ENCODE data around the gene CACNA1C. TPM values are rescaled to one million over a fixed set of nuclear protein-coding genes. Genes with fewer than 3 reads are reported as not detected.

Gene CACNA1C
- polyA plus RNA-seq, 1 donor: 11.4 TPM

DNA sequence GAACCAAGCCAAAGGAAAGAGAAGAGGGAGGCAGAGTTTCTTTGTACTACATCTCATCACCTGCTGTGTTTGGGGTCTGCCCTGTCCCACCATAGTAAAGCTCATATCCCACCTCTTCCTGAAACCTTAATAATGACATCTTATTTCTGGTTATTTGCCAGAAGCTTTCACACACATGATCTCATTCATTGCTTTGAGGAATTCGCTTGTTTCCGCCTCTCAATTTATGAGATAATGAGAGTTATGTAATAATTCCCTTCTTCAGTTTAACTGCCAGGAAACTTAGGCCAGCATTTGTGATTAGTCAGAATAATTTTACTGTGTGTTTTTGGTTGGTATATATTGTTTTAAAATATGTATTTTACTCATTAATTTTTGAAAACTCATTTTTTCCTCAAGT, 205.2 kb downstream of the CACNA1C start:
- DNase-seq: no peak

DNA sequence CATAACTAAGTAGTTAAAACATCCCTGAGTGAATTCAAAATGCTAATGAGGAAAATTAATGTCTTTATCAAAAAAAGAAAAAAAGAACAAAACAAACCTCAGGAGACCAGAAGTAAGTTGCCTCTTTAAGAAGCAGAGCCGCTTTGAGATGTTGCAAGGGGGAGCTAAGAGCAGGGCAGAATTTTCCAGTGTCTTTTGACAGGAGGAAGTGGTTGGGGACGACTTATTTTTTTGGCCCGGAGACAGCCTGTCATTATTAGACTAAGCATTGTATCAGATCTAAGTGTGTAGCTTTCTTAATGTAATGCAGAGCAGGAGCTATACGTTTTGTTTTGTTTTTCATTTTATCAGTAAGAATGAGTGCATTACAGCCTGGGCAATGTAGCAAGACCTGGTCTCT, 206.6 kb downstream of the CACNA1C start:
- DNase-seq: no peak

DNA sequence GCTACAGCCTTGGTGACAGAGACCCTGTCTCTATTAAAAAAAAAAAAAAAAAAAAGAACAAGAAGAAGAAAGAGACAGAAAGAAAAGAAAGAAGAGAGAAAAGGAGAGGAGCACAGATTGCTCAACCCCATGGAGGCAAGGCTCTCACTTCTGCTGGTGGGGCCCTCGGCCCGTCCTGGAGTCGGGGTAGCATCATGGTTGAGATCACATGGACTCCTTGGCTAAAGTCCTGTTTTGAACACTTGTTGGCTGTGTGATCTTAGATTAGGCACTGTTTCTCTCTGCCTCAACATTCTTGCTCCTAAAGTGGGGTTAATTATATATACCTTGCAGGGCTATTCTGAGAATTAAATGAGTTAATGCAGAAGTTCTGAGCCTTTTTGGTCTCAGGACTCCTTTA, 207.7 kb downstream of the CACNA1C start:
- DNase-seq: no peak

DNA sequence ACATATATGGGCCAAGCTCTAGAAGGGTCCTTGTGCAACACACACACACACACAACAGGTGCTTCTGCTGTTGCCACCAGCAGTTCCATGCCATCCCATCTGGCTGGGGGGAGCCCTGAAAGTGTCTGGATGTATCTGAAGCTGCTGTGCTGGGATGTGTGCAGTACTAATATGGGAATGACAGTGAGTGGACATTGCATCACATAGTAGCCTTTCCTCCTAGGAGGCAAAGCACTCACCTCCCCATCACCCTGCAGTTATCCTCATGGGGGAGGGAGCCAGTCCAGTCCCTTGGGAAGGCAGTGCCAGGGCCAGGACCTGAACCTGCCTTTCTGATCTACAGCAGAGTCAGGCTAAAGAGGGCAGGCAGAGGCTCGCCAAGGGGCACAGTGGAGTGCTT, 208.9 kb downstream of the CACNA1C start:
- no peak for DNase-seq

DNA sequence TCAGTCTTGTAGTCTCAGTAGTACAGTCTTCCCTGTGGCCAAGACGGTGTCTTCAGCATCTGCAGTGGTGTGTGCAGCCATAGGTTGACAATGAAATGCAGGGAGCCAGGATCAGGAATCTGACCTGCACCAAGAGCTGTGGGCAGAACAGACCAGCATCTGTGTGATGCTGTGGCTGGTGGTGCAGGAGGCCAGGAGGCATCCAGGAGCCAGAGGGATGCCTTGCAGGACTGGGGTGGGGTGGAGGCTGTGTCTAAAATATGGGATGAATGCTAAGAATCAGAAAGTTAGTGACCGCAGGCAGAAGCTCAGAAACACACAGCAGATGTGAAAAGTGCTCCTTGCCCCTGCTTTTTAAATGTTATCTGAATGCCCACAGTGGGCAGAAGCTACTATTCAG, 209.7 kb downstream of the CACNA1C start:
- no peak for DNase-seq

DNA sequence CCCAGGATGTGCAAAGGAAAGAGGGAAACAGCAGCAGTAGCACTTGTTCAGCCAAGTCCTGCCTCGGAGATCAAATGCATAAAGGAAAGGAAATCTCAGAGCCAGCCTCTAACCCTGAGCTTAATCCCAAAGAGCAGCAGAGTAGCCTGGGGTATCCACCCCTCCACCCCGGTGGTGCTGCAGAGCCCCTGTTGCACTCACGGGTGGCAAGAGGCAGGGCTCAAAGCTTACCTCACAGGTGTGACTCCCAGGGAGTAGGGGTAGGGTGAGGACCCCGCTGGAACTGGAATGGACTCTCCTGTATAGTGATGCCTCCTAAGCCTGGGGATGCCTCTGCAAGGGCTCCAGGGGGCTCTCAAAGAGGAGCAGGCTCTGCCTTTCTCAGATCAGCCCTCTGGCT, 211.1 kb downstream of the CACNA1C start:
- DNase-seq: no peak

DNA sequence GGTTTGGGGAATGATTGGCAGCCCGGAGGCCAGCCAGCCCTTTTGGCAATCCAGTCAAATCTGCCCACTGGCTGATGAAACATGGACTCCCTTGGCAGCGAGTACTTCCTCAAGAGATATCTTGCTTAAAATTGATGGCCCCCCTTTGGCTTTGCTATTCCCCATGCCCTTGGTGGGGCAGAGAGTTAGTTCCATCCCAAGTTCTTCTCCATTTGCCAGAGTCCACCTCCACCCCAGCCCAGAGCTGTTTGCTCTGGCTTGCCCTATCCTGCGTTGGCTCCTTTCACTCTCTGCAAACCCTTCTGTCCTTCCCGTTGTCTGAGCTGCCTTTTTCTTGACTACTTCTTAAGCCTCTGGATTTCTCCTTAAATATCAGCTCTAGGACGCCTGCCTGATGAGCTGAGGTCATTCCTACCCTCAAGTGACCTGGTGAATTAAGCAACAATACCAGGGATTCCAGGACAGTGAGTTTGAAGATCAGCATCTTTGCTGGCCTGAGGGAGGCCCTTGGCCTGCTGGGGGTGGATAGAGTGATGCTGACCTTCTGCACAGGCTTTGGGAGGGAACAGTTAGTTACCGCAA, 212.0 kb downstream of the CACNA1C start:
- no peak for DNase-seq

DNA sequence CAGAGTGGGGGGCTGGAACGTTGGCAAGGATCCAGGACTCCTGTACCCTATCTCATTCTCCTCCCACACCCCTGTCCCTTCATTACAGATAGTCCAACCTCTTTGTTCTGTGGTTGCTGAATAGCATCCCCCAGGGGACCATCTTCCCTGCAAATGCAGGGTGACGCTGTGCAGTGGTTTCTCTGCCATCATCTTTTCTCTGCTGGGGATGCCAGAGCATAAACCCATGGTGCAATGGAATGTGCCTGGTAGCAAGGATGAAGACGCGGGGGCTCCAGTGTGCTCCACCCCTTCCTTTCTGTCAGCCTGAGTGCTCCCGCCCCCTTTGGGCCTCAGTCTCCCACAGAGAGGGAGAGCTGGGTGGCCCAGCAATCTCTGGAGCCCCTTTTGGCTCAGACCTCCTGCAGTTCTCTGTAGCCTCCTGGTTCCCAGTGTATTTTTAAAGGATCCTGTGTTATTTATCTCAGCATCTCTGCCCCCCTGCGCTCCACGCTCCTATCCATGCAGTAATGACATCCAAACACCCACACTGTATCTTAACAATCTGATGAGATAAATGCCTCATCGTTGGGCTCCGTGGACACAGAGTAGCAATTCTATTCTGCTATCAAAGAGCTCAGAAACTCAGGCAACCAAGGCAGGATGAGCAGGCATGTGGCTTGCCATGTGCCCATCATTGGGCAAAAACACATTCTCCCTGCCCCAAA, 212.8 kb downstream of the CACNA1C start:
- DNase-seq: no peak

DNA sequence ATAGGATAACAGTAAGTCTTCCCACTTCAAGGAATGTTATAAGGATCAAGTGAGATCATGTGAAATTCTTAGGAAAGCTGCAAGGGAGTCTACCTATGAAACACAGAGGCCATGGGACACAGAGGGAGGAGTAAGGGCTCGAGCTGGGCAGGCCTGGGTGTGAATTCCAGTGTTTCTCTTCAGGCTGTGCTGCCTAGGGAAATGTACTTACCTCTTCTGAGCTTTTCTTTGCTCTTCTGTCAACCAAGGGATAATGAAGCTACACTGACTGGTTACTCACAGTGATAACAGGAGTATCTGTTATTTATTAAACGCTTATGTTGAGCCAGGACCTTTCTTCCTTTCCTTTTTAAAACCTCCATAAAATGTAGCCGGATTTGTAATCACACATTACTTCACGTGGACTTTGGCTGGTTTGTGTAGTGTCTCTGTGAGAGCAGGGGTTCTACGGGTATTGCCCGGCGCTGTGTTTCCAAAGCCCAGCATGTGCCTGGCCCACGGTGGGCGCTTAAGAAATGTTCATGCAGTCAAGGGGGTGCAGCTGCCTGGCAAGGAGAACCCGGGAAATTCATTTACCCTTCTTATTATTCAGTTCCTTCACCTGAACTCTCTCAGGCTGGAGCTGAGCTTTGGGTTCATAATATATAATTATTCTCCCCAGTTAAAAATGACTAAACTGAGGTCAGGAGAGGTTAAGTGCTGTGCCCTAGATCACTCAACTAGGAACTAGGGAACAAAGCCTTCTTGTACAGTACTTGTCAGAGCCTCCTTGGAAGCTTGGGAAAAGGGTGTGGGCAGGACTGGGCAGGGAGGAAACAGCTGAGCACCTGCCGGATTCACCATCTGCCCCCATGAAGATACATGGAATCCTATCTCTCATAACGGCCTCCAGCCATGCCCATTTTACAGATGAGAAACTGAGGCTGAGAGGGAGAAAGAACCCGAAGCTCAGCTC, 214.2 kb downstream of the CACNA1C start:
- DNase-seq: no peak

DNA sequence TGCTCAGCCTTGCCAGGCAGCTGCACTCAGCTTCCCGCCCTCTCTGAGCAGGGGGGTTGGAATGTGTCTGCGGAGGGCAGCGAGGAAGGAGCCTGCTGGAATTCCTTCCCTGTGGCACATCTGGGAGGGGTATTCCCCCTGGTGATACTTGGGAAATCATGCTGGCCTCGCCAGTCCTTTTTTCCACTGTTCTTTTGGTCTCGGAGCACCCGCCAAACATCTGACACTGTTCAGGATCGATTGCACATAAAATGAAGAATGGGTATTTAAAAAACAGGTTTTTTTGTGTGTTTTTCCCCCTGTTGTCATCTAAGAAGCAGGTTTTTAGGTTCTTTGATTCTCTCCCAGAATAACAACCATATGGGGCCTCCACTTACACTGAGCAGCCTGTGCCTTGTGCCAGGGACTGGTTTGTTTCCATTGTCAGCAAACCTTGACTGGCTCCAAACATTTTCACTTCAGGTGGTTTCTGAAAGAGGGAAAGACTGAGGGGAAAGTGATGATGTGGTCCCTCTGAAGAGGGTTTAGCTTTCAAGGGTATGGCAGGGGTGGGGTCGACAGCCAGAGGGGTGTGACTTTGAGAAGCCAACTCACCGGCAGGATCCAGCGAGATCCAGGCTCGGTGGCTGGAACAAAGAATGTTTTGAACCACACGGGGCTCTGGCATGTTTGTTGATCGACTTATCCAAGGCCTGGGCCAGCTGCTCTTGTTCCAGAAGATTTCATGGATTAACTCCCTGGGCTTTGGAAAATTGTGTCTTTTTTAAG, 215.1 kb downstream of the CACNA1C start:
- DNase-seq: no peak

DNA sequence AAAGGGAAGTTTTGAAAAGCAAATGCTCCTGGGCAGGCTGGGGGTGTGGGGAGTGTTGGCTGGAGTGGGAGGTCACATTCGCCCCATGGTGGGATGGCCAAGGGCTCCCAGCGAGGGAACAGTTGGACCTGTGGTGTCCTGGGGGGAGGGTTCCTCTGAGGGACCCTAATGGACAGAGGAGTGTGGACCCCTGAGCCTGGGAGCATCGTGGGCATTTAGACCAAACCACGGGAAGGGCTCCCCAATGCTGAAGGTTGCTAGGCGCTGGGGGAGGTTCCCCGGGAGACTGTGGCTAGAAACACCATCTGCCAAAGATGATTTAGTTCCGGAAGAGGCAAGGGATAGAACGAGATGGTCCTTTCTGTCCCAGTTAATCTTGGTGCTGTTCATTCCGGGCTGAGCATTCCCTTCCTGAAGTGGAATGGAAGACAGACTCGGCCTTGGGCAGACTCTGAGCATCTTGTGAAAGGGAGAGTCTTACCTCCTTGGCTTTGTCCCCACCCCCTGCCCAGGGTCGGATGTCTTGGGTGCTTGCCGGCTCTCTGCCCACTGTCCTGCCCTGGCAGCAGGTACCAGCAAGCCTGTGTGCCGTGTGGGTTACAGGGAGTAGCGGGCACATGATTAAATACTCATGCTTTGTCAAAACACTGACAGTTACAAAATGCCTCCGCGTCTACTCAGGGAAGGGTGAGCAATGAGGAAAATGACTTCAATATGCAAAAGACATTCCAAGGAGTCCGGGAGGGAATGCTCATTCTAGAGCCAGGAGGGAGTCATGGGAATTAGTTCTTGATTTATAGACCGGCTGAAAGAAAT, 215.9 kb downstream of the CACNA1C start:
- no peak for DNase-seq

DNA sequence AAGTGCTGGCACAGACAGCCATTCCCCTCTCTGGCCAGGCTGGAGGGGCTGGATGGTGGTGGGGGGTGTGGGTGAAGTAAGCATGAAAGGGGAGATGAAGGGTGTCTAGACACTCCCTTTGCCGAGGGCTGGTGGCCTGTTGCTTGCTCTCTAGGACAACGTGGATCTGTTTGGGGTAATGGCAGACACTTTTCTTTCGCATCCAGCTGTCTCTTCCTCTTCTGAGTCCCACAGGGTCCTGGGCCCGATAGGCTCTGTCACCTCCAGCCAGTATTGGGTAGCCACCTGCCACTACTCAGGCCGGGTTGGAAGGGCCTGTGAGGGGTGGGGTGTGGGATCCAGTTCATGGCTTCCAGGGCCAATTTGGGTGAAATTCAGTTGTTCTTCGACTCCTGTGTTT, 218.1 kb downstream of the CACNA1C start:
- DNase-seq: no peak

DNA sequence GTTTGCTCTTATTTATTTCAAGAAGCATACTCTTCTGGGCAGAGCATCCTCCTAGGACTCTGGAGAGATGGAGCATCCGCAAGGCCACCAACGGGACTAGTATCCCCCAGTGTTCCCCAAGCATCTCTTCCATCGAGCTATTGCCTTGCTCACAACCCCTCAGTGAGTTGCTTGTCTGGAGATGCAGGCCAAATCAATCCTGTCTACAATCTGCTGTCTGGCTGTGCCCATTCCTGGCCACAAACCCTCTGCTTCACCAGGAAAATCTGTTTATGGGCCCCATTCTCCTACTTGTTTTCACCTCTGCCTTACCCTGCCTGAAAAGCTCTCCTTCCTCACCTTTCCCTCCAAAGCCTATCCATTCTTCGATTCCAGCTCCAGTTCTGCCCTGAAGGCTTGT, 219.2 kb downstream of the CACNA1C start:
- no peak for DNase-seq

DNA sequence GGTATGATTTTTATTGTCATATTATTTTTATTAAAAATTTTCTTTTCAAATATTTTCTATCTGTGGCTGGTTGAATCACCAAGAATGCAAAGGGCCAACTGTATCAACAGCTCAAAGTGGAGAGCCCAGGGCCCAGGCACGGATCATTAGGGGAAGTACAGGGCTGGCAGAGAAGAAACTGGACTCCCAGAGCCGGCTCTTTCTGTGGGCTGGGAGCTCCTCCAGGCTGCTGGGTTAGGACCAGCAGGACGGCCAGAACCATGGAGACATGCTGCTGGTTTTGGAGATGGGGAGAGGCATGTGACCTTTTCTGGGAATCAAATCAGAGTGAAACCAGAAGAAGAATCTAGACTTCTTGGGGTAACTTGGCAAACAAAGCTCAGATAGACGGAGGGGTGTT, 220.5 kb downstream of the CACNA1C start:
- no peak for DNase-seq

DNA sequence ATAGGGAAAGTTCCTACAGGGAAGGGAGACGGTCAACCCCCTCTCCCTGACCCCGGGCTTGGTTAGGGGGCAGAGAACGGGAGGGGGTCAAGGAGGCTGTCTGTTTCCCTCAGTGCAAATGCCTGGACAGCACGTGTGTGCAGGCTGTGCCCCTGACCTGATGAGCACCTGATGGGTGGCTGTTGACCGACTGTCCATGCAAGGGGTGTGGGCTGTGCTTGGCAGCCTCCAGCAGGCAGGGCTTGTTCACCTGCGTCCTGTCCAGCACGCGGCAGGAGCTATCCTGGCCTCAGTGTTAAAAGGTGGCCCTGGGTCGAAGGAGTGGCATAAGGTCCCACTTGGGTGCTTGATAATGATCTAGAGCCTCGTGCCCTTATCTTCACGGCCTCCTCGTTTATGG, 221.0 kb downstream of the CACNA1C start:
- no peak for DNase-seq

DNA sequence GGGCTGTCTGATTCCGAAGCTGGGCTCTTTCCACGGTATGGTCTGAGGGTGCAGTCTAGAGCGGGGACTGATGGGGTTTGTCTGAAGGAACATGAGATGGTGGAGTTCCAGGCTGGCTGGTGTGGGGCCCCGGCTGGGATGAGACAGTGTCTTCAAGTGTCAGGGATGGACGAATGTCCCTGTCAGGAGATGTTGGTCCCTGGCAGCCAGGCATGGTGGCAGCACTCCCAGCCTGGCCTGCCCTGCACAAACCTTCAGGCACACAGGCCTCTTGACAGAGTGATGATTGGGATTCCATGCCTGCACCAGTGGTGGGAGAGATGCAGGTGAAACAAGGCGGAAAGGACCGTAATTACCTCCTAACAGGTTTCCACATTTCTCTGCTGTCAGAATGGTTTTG, 221.9 kb downstream of the CACNA1C start:
- DNase-seq: no peak

DNA sequence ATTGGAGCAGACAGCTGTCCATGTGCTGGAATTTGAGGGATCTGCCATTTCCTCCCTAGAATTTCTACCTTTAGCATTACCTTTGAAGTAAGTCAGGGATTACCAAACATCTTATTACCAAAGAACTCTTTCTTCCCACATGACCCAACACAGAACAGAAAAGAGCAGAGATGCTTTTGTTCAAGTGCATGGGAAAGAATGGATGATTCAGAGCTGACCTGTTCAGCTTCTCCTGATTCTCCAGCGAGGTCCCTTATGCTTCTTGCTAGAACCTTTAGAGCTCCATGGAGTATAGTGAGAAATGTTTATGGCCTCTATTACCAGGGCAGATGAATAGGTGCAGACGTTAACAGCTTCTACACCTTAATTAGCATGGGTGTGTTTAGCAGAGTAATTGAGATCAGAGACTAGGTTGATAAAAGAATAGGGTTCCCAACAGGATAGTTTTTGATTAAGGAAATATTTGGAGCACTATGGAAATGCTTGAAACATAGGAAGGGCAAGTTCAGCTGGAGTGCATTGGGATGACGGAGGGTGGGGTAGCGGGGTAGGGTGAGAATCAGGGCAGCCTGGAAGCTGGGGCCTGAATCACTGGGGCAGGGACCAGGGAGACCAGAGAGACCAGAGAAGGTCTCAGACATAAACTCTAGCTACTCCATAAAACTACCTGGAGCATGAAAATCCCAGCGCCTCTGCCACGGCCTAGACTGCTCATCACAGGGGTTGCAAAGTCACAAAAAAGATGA, 223.7 kb downstream of the CACNA1C start:
- no peak for DNase-seq

DNA sequence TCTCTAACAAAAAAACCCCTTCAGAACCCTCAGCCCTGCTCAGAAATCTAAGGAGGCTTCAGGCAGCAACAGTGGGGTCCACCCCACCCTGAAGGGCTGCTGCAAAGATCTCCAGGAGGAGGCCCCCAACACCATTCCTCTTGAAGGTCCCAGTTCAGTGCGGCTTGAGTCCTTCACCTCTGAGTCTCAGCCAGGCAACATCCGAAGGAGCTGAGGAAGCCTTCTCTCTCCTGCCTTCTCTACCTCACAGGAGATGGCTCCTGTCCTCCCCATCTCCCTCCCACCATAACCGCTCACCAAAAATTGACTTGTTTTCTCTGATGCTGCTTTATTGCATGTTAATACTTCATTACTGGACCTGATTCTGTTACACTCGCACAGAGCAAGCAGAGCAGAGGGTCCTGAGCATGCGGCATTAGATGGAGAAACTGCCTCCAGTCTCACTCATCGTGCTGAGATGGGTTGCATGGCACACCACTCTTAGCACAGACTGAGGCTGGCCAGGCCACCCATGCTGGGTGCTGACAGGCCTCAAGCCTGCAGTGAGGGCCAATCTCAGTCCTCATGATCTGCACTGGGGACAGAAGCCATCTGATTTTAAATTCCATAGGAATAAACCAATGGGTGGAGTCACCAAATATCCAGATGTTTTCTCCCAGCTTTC, 224.8 kb downstream of the CACNA1C start:
- DNase-seq: no peak

DNA sequence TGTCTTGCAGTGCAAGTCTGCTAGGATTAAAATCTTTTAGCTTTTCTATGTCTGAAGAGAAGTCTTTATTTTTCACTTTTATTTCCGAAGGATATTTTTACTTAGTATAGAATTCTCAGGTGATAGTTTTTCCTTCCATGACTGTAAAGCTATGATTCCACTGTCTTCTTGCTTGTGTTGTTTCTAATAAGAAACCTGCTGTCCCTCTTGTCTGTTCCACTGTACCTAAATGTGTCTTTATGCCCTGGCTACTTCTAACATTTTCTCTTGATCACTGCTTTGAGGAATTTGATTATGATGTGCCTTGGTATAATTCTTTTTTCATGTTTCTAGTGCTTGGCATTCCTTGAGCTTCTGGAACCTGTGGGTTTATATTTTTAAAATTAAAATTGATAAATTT, 228.7 kb downstream of the CACNA1C start:
- DNase-seq: no peak

DNA sequence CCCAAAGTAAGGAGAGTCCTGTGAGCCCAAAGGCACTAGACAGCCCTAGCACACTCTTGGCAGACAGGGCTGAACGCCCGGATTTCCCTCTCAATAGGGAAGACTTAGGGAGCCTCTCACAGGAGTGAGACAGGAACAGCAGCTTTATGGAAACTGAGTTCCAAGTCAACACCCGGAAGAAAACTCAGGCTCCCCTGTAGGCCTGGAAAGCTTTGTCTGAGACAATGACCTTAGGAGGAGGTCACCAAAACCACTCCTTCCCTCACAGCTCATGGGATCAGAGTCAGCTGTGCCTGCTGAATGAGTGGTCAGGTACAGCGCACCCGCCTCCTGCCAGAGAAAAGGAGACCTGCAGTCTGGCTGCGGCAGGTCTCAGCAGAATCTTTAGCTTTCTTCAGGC, 229.5 kb downstream of the CACNA1C start:
- no peak for DNase-seq
